GM10248 (cell line): ENCODE results near the gene APOO.

Source experiments
- CTCF ChIA-PET: fragments of 300-600 bp; sonication (Branson Sonifier 250); formaldehyde crosslinking; extraction: SDS; loops from one replicate; lab custom pipeline; 2021; ENCODE audit warnings: antibody characterized with exemption; lab: Yijun Ruan, JAX
- POLR2A ChIA-PET: fragments of 350-650 bp; sonication (Branson Sonifier 250); formaldehyde crosslinking; extraction: SDS; loops from one replicate; lab custom pipeline; 2020; ENCODE audit warnings: antibody characterized with exemption; lab: Yijun Ruan, JAX
- DNase-seq: peaks from one replicate; pipeline ENCODE4 v3.0.0; 2012; ENCODE audit errors: extremely low spot score
- CTCF ChIP-seq: IDR thresholded peaks from 2 replicates; pipeline ENCODE4 v1.5.1; 2012; ENCODE audit warnings: mild to moderate bottlenecking, low read depth; ENCODE audit errors: extremely low read depth, missing control alignments, control extremely low read depth

The APOO gene

GRCh38 chrX:23932046-23932445 is 24.3 kb upstream of the APOO start:
- no peak for TF ChIP-seq CTCF
- ChIA-PET POLR2A (no interaction called here), CTCF (interaction anchor here (0.7 kb wide), 1 partner anchor 11 kb away, joined by 3 read pairs; no protein-coding TSS in a partner anchor)
- no peak for DNase-seq

- no peak for DNase-seq
- TF ChIP-seq CTCF: no peak
- CTCF ChIA-PET: interaction anchor here (0.7 kb wide), 1 partner anchor 10 kb away, joined by 3 read pairs; no protein-coding TSS in a partner anchor
- POLR2A ChIA-PET: no interaction called here
Measured at GRCh38 chrX:23930894-23931604, 23.3 kb upstream of the APOO start.

- no peak for TF ChIP-seq CTCF
- POLR2A ChIA-PET: interaction anchor here (0.7 kb wide), 1 partner anchor 150 kb away, joined by 5 read pairs; no protein-coding TSS in a partner anchor
- CTCF ChIA-PET: no interaction called here
- no peak for DNase-seq
Measured at GRCh38 chrX:23926015-23926414, 18.3 kb upstream of the APOO start.

GRCh38 chrX:23919706-23920320 is 12.1 kb upstream of the APOO start:
- ChIA-PET CTCF (interaction anchor here (1.0 kb wide), 1 partner anchor 11 kb away, joined by 3 read pairs; no protein-coding TSS in a partner anchor), POLR2A (no interaction called here)
- no peak for DNase-seq
- no peak for TF ChIP-seq CTCF

GRCh38 chrX:23919148-23919547 is 11.4 kb upstream of the APOO start:
- CTCF ChIA-PET: no interaction called here
- POLR2A ChIA-PET: no interaction called here
- DNase-seq: no peak
- TF ChIP-seq CTCF: no peak

- no peak for TF ChIP-seq CTCF
- DNase-seq: no peak
- ChIA-PET POLR2A (no interaction called here), CTCF (interaction anchor here (1.6 to 2.5 kb wide), 2 partner anchors 9 to 217 kb away, joined by 3 to 7 read pairs; no protein-coding TSS in a partner anchor)
Measured at GRCh38 chrX:23911126-23911835, 3.5 kb upstream of the APOO start.
